Heart left ventricle (tissue), 13 donors: ENCODE results near the gene FLYWCH1.

Experiments
- POLR2A ChIP-seq, 2 donors: fragments of 450-650 bp; IDR thresholded peaks; one replicate each; pipeline ENCODE4 v1.6.1; 2017; ENCODE audit warnings: antibody characterized with exemption in 2 of 2, mild to moderate bottlenecking in 2 of 2, moderate library complexity in 2 of 2
- TF ChIP-seq, protein P1 (sequence below), 12 donors: fragments of 200-600 bp; sonication (generic) in 4 of 12; IDR thresholded peaks; one replicate each; pipeline versions ENCODE4 v1.5.0 to v1.8.0; 2018 to 2022; ENCODE audit warnings: antibody characterized with exemption in 12 of 12, mild to moderate bottlenecking in 5 of 12
- donor health status: ischemic (EF 13 %, LVEDD 7.1; RV severe dilation, severe dysfunction).
- donor health status: DM: no; HTN: yes; CAD: no.
- donor health status: DM: no; HTN: no; CAD: no.
- donor health status: ischemic (EF 25% LVEDD 6.9; RV normal size, moderate dysfunction).
- donor health status: ischemic (EF 25% LVEDD 5.7; RV mildly dilated, moderate dysfunction).
- donor health status: ischemic (EF 35%, LVEDD 5.7; RV mildly dilated, moderate dysfunction).
- donor health status: nonischemic (EF 11% LVEDD 7.7; RV severe dilation, severe dysfunction).
- donor health status: DM: yes; HTN: yes; CAD: no.
- donor health status: PGD.
- donor health status: ischemic (EF 29% LVEDD 5.4; RV normal size, mild dysfunction).
- donor health status: nonischemic (EF 23%, LVEDD 6.1; RV moderate dilation, normal function).

- TF ChIP-seq, protein P1, sequence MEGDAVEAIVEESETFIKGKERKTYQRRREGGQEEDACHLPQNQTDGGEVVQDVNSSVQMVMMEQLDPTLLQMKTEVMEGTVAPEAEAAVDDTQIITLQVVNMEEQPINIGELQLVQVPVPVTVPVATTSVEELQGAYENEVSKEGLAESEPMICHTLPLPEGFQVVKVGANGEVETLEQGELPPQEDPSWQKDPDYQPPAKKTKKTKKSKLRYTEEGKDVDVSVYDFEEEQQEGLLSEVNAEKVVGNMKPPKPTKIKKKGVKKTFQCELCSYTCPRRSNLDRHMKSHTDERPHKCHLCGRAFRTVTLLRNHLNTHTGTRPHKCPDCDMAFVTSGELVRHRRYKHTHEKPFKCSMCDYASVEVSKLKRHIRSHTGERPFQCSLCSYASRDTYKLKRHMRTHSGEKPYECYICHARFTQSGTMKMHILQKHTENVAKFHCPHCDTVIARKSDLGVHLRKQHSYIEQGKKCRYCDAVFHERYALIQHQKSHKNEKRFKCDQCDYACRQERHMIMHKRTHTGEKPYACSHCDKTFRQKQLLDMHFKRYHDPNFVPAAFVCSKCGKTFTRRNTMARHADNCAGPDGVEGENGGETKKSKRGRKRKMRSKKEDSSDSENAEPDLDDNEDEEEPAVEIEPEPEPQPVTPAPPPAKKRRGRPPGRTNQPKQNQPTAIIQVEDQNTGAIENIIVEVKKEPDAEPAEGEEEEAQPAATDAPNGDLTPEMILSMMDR (IDR thresholded peaks at IDR 0.05) = no peak
- no peak for TF ChIP-seq POLR2A (IDR thresholded peaks at IDR 0.05)
Measured at GRCh38 chr16:2942045-2942444, 30.3 kb downstream of the FLYWCH1 start.
